Measurements from ENCODE around the gene PAH.
A peak's percentile ranks its signal among the peaks of the same experiment; 100 is the strongest.

The PAH gene

DNA sequence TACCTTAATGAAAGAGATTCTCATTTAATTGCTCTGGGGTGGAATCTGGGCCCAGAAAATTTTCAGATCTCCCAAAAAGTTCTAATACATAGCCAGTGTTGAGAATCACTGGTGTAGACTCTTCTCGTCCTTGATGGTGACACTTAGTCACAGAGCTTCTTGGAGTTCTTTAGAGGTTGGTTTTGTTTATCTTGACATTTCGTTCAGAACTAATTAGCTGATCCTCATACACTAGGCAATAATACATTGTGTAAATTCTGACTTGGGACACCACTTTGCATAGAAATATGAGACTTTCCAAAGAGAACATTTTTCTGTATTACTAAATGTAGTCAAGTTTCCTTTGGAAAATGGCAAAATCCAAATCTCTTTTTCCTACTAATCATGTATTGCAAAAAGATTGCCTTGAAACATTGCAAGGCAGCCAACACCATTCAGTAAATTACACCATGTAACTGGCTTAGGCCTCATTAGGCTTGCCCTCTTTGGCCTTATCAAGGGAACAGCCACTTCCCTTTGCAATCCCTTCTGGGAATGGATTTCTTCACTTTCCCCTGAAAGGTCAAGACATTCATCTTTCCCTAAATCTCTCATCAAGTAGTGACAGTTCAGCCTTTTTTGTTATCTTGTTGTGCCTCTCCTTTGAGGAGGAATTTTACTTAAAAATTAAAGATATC is 102.2 kb downstream of the PAH start:
- no peak for DNase-seq

- no peak for DNase-seq
These were observed 104.7 kb downstream of the PAH start for GRCh38 chr12:102812344-102812743.

- peak; percentile 50 for DNase-seq
These were observed 105.8 kb downstream of the PAH start for GRCh38 chr12:102811110-102811737.

- no peak for DNase-seq
These were observed 108.6 kb downstream of the PAH start for GRCh38 chr12:102808412-102808811.

DNA sequence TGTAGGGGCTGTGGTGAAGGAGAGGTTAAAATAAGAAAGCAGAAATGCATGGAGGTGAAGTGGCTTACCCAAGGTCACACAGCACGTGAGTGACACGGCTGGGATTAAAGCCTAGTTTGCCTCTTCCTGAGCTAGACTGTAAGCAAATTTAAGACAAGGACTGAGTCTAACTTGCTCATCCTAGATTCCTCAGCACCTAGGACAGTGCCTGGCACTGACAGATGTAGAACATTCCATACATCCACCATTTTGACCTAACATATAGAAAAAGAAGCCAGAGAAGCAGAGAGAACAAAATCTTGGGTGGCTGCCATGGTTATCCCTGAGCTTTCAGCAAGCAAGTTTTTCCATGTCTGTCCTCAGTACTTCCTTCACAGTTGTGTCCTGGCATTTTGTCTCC is 110.5 kb downstream of the PAH start:
- DNase-seq: no peak

- DNase-seq: peak; percentile 10
These were observed 110.9 kb downstream of the PAH start for GRCh38 chr12:102806110-102806509.

- DNase-seq: no peak
These were observed 116.5 kb downstream of the PAH start for GRCh38 chr12:102800565-102800964.

DNA sequence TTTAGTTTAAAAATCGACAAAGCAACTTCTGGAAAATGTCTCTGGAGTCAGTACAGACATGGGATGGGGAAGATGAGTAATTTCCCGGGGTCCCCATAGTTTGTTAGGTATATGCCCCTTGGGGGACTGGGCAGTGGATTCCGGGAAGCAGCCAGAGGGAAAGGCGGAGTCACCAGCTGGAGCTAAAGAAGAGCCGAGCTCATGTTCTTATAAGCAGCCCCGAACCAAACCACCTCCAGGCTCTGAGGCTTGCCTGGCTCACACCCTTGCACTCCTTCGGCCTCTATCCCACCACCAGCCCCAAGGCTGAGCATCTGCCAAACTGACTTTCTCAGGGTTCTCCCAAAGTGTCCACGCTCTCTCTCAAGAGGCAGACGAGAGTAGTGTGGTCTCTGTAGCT is 117.8 kb downstream of the PAH start:
- no peak for DNase-seq

DNA sequence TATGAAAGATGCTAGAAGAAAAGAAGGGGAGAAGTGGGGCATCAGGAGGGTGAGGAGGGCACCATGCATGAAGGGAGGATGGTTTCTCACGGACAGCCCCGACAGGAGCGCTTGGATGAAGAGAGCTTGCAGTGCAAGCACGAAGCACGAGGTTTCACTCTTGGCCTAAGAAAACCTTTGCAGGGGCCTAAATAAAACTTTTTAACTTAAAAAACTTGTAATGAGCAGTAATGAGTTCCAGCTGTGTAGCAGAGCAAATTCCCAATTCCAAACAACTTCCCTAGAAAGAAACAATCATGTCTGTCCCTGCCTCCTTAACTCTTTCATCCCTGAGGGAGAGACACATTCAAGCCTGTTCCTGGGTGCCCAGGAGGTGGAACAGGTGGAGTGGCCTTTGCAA is 119.5 kb downstream of the PAH start:
- DNase-seq: no peak

GRCh38 chr12:102793921-102794320 is 123.1 kb downstream of the PAH start:
- DNase-seq: no peak
